A673 (cell line): ENCODE data around the gene SPG7. TPM values are rescaled to one million over a fixed set of nuclear protein-coding genes. Genes with fewer than 3 reads are reported as not detected.

ENCODE experiments used
- BruUV-seq: library from RNA; stranded (reverse); fragments of 400-500 nt; replicated peaks from 2 replicates; lab custom pipeline; 2021; lab: Mats Ljungman, UMichigan
- CTCF ChIA-PET: fragments of 300-600 bp; sonication (Branson Sonifier 250); formaldehyde crosslinking; loops from one replicate; lab custom pipeline; 2022; ENCODE audit warnings: antibody characterized with exemption; lab: Charles Lee
- POLR2A ChIA-PET: fragments of 300-600 bp; sonication (Branson Sonifier 250); formaldehyde crosslinking; loops from one replicate; lab custom pipeline; 2022; ENCODE audit warnings: antibody characterized with exemption; ENCODE audit not compliant: low non-redundant PET; lab: Charles Lee
- DNase-seq: peaks from one replicate; pipeline ENCODE4 v3.0.0-alpha.2; 2015; ENCODE audit warnings: low spot score
- H3K27ac ChIP-seq: fragments of 200-600 bp; sonication (generic); 2 replicates; pipeline ENCODE4 v1.5.1; 2016; ENCODE audit warnings: mixed run types, low read depth, mild to moderate bottlenecking, mixed read lengths, antibody characterized with exemption, low read length; ENCODE audit not compliant: poor library complexity, severe bottlenecking
- H3K27me3 ChIP-seq: fragments of 200-600 bp; sonication (generic); replicated peaks from 2 replicates; pipeline ENCODE4 v1.6.1; 2017; ENCODE audit warnings: mixed run types, low read depth, mild to moderate bottlenecking, mixed read lengths, antibody characterized with exemption, low read length; ENCODE audit not compliant: insufficient read depth, poor library complexity
- H3K36me3 ChIP-seq: fragments of 200-600 bp; sonication (generic); 2 replicates; pipeline ENCODE4 v1.6.1; 2016; ENCODE audit warnings: mixed run types, mild to moderate bottlenecking, mixed read lengths, antibody characterized with exemption, low read length; ENCODE audit not compliant: insufficient read depth, poor library complexity, severe bottlenecking
- H3K4me1 ChIP-seq: fragments of 200-600 bp; sonication (generic); 2 replicates; pipeline ENCODE4 v1.6.1; 2017; ENCODE audit warnings: mixed run types, mild to moderate bottlenecking, mixed read lengths, antibody characterized with exemption, low read length; ENCODE audit not compliant: insufficient read depth, poor library complexity, severe bottlenecking
- H3K4me3 ChIP-seq: fragments of 200-600 bp; sonication (generic); 2 replicates; pipeline ENCODE4 v1.5.1; 2016; ENCODE audit warnings: low read depth, mixed run types, mild to moderate bottlenecking, mixed read lengths, low read length; ENCODE audit not compliant: poor library complexity, severe bottlenecking
- H3K9me3 ChIP-seq: fragments of 200-600 bp; sonication (generic); 2 replicates; pipeline ENCODE4 v1.6.1; 2016; ENCODE audit warnings: mixed run types, low read depth, mild to moderate bottlenecking, mixed read lengths, antibody characterized with exemption, low read length; ENCODE audit not compliant: poor library complexity, severe bottlenecking
- CTCF ChIP-seq: fragments of 300-800, 200-600 bp; sonication (generic); conservative IDR thresholded peaks from 2 replicates; pipeline ENCODE4 v1.5.1; 2017; ENCODE audit warnings: low read depth, mild to moderate bottlenecking, antibody characterized with exemption, low read length, moderate library complexity, mixed read lengths
- EZH2 ChIP-seq: fragments of 200-600 bp; sonication (generic); IDR thresholded peaks from 2 replicates; pipeline ENCODE4 v1.6.1; 2017; ENCODE audit warnings: borderline replicate concordance, low read depth, mild to moderate bottlenecking, mixed read lengths, antibody characterized with exemption, low read length; ENCODE audit not compliant: poor library complexity, severe bottlenecking
- intact Hi-C: fragments of 100-400 bp; cut with micrococcal nuclease; formaldehyde crosslinking; loops from one replicate; pipeline ENCODE4 v1.10.0; 2022; ENCODE audit not compliant: unreplicated experiment
- total RNA-seq: library from RNA; stranded (reverse); gene quantifications from 2 replicates; pipeline ENCODE4 v1.2.3, GENCODE V29; 2021

The SPG7 gene
- total RNA-seq, 1 experiment from 2014 or later: 113 TPM

- POLR2A ChIA-PET: no interaction called here
- DNase-seq: no peak
- no peak for TF ChIP-seq EZH2
- no peak for TF ChIP-seq CTCF
- CTCF ChIA-PET: no interaction called here
- Histone ChIP-seq H3K27ac (peak overlapping the region; percentile 95), H3K4me3 (peak overlapping the region; percentile 86), H3K36me3 (peaks cover 45% of the 10 kb centered on the region), H3K27me3 (no peaks in the 10 kb centered on the region), H3K4me1 (peaks cover 43% of the 10 kb centered on the region), H3K9me3 (no peaks in the 10 kb centered on the region)
- intact Hi-C loops: no loop called here
- no TSS peak for BruUV-seq
Observed at GRCh38 chr16:89563639-89564392, 55.6 kb downstream of the SPG7 start.

- Histone ChIP-seq H3K4me1 (peaks cover 39% of the 10 kb centered on the region), H3K4me3 (peak overlapping the region; percentile 86), H3K9me3 (no peaks in the 10 kb centered on the region), H3K27me3 (no peaks in the 10 kb centered on the region), H3K36me3 (peaks cover 45% of the 10 kb centered on the region), H3K27ac (peak overlapping the region; percentile 95)
- intact Hi-C loops: no loop called here
- no peak for TF ChIP-seq EZH2
- TF ChIP-seq CTCF: no peak
- no peak for DNase-seq
- ChIA-PET CTCF (no interaction called here), POLR2A (no interaction called here)
- no TSS peak for BruUV-seq
Observed at GRCh38 chr16:89564476-89565255, 56.5 kb downstream of the SPG7 start.

- Histone ChIP-seq H3K27ac (peak overlapping the region; percentile 64), H3K36me3 (peaks cover 45% of the 10 kb centered on the region), H3K27me3 (no peaks in the 10 kb centered on the region), H3K9me3 (no peaks in the 10 kb centered on the region), H3K4me3 (no peak overlapping the region), H3K4me1 (peaks cover 37% of the 10 kb centered on the region)
- POLR2A ChIA-PET: interaction anchor here (0.6 kb wide), 1 partner anchor 54 kb away, joined by 3 read pairs; no protein-coding TSS in a partner anchor
- CTCF ChIA-PET: no interaction called here
- intact Hi-C loops: no loop called here
- no peak for DNase-seq
- TF ChIP-seq CTCF (no peak), EZH2 (no peak)
- BruUV-seq: no TSS peak
Observed at GRCh38 chr16:89565256-89565505, 57.0 kb downstream of the SPG7 start.
